Natural killer cell (primary cell): ENCODE data around the gene C22orf23. TPM values are rescaled to one million over a fixed set of nuclear protein-coding genes. Genes with fewer than 3 reads are reported as not detected.

ENCODE experiments used
- ATAC-seq, 3 donors: fragments of 150-1000 bp in 2 of 3; fragments of 200-7000 bp in 1 of 3; cut with Tn5 transposase; 1 replicate in 1 of 3; 2 replicates in 2 of 3; pipeline ENCODE4 v1.10.0; 2021; ENCODE audit warnings: mild to moderate bottlenecking in 2 of 3, moderate library complexity in 2 of 3
- DNase-seq, 2 donors: peaks; one replicate each; pipeline versions ENCODE4 v3.0.0 to v3.0.0-alpha.2; 2013 to 2021; ENCODE audit warnings: mixed read lengths in 1 of 2
- H3K27ac ChIP-seq: one replicate; pipeline ENCODE4 v1.5.1; 2013; ENCODE audit warnings: mild to moderate bottlenecking, low read length
- H3K27me3 ChIP-seq: one replicate; pipeline ENCODE4 v1.6.1; 2013; ENCODE audit warnings: low read length; ENCODE audit not compliant: control insufficient read depth, insufficient read depth
- H3K36me3 ChIP-seq: one replicate; pipeline ENCODE4 v1.6.1; 2013; ENCODE audit warnings: low read length; ENCODE audit not compliant: control insufficient read depth, insufficient read depth
- H3K4me1 ChIP-seq: one replicate; pipeline ENCODE4 v1.6.1; 2013; ENCODE audit warnings: low read length; ENCODE audit not compliant: control insufficient read depth, insufficient read depth
- H3K4me3 ChIP-seq: one replicate; pipeline ENCODE4 v1.5.1; 2013; ENCODE audit warnings: low read length
- H3K9me3 ChIP-seq: one replicate; pipeline ENCODE4 v1.6.1; 2013; ENCODE audit warnings: low read length; ENCODE audit not compliant: control insufficient read depth, insufficient read depth
- H3K27ac Mint-ChIP-seq, 2 donors: one replicate each; pipeline ENCODE4 v1.8.0; 2022; ENCODE audit warnings: mild to moderate bottlenecking in 2 of 2, mixed read lengths in 2 of 2, moderate library complexity in 1 of 2
- H3K27me3 Mint-ChIP-seq, 2 donors: one replicate each; pipeline ENCODE4 v1.8.0; 2022; ENCODE audit warnings: low read depth in 2 of 2, mixed read lengths in 2 of 2
- H3K36me3 Mint-ChIP-seq: one replicate; pipeline ENCODE4 v1.8.0; 2022; ENCODE audit warnings: mixed read lengths
- H3K4me1 Mint-ChIP-seq, 2 donors: one replicate each; pipeline ENCODE4 v1.8.0; 2022; ENCODE audit warnings: mixed read lengths in 2 of 2
- H3K4me3 Mint-ChIP-seq: one replicate; pipeline ENCODE4 v1.8.0; 2022; ENCODE audit warnings: mild to moderate bottlenecking, moderate library complexity, mixed read lengths
- H3K9me3 Mint-ChIP-seq, 2 donors: one replicate each; pipeline ENCODE4 v1.8.0; 2022; ENCODE audit warnings: mixed read lengths in 2 of 2
- CTCF ChIP-seq: fragments of 200-600 bp; IDR thresholded peaks from one replicate; pipeline ENCODE4 v1.8.0; 2022; ENCODE audit warnings: antibody characterized with exemption
- WGBS: methylation state at CpG from one replicate; pipeline ENCODE4 v1.1.7; 2013; ENCODE audit warnings: missing lambda C conversion rate; ENCODE audit not compliant: insufficient coverage; 5-methylcytosine and 5-hydroxymethylcytosine counted together
- intact Hi-C: fragments of 100-400 bp; cut with micrococcal nuclease; formaldehyde crosslinking; loops from one replicate; pipeline ENCODE4 v1.14.2; 2022
- total RNA-seq, 4 donors: library from RNA; stranded (reverse); fragments of 120-200 nt in 1 of 4; gene quantifications; one replicate each; pipeline versions ENCODE4 v1.2.3 to v1.2.4, GENCODE V29; 2013 to 2022

The C22orf23 gene
- total RNA-seq, 3 donors from 2014 or later (not counting 1 experiment from before 2014, with no cell fraction given) = not detected

- H3K36me3 ChIP-seq = peaks cover 31% of the 10 kb centered on the region
- no peak overlapping the region for H3K27ac Mint-ChIP-seq
Observed at GRCh38 chr22:37917874-37918548, 35.4 kb downstream of the C22orf23 start.

GRCh38 chr22:37916311-37916710, 37.1 kb downstream of the C22orf23 start:
- Mint-ChIP-seq H3K4me1 (peaks cover 6 to 15% of the 10 kb centered on the region in 2 donors), H3K4me3 (no peak overlapping the region), H3K27ac (no peak overlapping the region), H3K36me3 (no peaks in the 10 kb centered on the region), H3K27me3 (no peaks in the 10 kb centered on the region), H3K9me3 (no peaks in the 10 kb centered on the region)
- peaks cover 5% of the 10 kb centered on the region for H3K4me1 ChIP-seq
- peaks cover 36% of the 10 kb centered on the region for H3K36me3 ChIP-seq
- DNase-seq (no peak), ATAC-seq (no peak)
- H3K27me3 ChIP-seq = no peaks in the 10 kb centered on the region
- H3K27ac ChIP-seq = no peak overlapping the region
- H3K4me3 ChIP-seq = no peak overlapping the region
- intact Hi-C loops = no loop called here
- WGBS = 93% methylated on average over 5 of the region's 5 CpGs
- no peak for TF ChIP-seq CTCF
- no peaks in the 10 kb centered on the region for H3K9me3 ChIP-seq

More at GRCh38 chr22:37917874-37918548, 35.4 kb downstream of the C22orf23 start:
- no peak for TF ChIP-seq CTCF
- intact Hi-C loops = no loop called here
- peaks cover 5% of the 10 kb centered on the region for H3K4me1 ChIP-seq
- Mint-ChIP-seq H3K9me3 (no peaks in the 10 kb centered on the region), H3K4me3 (no peak overlapping the region), H3K4me1 (peaks cover 6% of the 10 kb centered on the region in 2 donors), H3K36me3 (no peaks in the 10 kb centered on the region), H3K27me3 (no peaks in the 10 kb centered on the region)
- WGBS = 93% methylated on average over 2 of the region's 4 CpGs
- H3K4me3 ChIP-seq = no peak overlapping the region
- no peaks in the 10 kb centered on the region for H3K27me3 ChIP-seq
- ATAC-seq = no peak
- no peaks in the 10 kb centered on the region for H3K9me3 ChIP-seq
- no peak for DNase-seq
- no peak overlapping the region for H3K27ac ChIP-seq

GRCh38 chr22:37913233-37913721, 40.1 kb downstream of the C22orf23 start:
- Histone ChIP-seq H3K4me3 (no peak overlapping the region), H3K27me3 (no peaks in the 10 kb centered on the region), H3K36me3 (peaks cover 28% of the 10 kb centered on the region), H3K27ac (no peak overlapping the region), H3K9me3 (no peaks in the 10 kb centered on the region), H3K4me1 (no peaks in the 10 kb centered on the region)
- WGBS = 83% methylated on average over 7 of the region's 7 CpGs
- H3K4me3 Mint-ChIP-seq = no peak overlapping the region
- peaks cover 0 to 15% of the 10 kb centered on the region in 2 donors for H3K4me1 Mint-ChIP-seq
- H3K9me3 Mint-ChIP-seq = no peaks in the 10 kb centered on the region
- H3K27me3 Mint-ChIP-seq = no peaks in the 10 kb centered on the region
- no peak for TF ChIP-seq CTCF
- ATAC-seq (no peak), DNase-seq (no peak)
- H3K27ac Mint-ChIP-seq = no peak overlapping the region
- intact Hi-C loops = no loop called here
- no peaks in the 10 kb centered on the region for H3K36me3 Mint-ChIP-seq
